GM19328 (cell line): Measurements from ENCODE around the gene PKNOX2.

Experiments used
- ATAC-seq: cut with Tn5 transposase; IDR thresholded peaks from one replicate; pipeline ENCODE4 v1.9.1; 2021; ENCODE audit warnings: mild to moderate bottlenecking, moderate library complexity; ENCODE audit not compliant: unreplicated experiment

Gene PKNOX2

DNA sequence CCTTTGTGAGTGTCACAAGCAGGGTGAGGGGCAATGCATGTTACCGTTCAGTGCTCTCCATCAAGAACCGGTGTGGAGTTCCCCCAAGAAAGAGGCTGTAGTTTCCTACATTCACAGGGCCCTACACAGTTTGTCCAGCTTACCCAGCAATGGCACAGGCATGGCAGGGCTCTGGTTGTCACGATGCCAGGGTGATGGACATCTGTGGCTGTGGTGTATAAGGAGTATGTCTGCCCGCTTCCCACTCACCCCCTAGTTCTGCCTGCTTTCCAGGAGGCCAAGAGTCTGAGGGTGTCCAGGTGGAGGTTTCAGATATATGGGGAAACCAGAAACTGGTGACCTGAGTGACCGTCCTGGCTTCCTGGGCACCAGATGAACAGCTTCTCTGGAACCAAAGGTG is 116.1 kb downstream of the PKNOX2 start:
- ATAC-seq = no peak

DNA sequence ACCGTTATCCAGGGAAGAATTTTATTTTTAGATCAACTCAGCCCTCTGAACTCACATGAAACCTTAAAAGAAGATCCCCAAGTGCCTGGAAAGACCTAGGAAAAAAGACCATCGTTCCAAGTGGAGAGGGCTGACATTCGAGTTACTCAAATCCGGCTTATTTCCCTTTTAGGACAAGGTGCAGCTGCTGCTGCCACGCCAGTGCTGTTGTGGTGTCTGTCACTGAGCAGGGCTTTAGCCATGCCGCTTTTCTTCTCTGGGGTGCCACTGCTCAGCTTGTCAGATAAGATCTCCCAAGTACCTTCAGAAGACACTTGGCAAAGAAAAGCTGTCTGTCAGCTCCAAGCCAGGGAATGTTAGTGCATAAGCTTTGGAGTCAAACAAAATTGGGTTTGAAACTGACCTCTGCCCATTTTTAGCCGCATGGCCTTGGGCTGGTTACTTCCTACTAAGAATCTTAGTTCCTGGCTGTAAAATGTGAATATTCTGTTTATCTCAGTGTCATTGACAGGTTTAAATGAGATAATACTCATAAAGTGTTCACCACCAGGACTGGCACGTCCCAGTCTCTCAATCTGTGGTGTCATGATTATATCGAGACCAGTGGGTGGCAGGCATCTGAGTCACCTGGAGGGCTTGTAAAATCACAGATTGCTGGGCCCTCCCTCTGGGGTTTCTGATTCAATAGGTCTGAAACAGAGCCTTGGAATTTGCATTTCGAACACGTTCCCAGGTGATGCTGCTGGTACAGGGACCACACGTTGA is 117.5 kb downstream of the PKNOX2 start:
- no peak for ATAC-seq

GRCh38 chr11:125282596-125282914 is 118.0 kb downstream of the PKNOX2 start:
- no peak for ATAC-seq

- ATAC-seq = no peak
These were observed 119.8 kb downstream of the PKNOX2 start for GRCh38 chr11:125284245-125284850.

DNA sequence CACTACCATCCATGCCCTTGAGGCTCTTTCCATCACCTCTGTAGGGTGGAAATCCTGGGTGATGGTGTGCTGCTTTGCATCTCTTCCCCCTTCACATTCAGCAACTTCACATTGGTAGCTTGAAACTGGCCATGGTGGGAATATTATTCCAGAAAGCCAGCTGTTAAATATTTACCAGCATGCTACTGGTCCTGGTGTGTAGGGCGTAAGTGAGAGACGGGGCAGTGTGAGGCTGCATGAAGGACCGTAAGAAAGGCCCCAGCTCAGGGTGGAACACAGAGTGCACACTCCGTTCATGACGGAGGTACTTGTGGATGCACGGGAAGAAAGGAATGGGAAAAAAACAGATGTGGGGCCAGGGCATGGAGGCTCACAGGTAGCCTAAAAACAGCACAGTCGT is 121.3 kb downstream of the PKNOX2 start:
- no peak for ATAC-seq

DNA sequence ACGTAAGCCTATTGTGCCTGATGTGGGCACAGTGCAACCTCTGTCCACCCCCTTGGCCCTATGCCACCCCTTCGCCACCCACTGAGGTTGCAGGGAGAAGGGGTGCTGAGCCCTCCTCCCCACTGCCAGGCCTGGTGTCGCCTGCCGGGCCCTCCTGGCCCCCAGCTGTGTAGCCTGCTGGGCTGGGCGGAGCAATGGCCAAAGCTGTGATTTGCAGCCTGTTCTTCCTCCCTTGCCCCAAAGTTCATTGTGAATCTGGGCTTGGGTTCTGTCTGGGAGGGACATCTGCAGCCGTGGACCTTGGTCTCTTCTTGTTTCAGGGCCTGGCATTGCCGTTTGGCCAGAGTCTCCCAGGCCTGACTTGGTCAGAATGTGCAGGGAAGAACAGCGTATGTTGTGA is 121.9 kb downstream of the PKNOX2 start:
- ATAC-seq = no peak

DNA sequence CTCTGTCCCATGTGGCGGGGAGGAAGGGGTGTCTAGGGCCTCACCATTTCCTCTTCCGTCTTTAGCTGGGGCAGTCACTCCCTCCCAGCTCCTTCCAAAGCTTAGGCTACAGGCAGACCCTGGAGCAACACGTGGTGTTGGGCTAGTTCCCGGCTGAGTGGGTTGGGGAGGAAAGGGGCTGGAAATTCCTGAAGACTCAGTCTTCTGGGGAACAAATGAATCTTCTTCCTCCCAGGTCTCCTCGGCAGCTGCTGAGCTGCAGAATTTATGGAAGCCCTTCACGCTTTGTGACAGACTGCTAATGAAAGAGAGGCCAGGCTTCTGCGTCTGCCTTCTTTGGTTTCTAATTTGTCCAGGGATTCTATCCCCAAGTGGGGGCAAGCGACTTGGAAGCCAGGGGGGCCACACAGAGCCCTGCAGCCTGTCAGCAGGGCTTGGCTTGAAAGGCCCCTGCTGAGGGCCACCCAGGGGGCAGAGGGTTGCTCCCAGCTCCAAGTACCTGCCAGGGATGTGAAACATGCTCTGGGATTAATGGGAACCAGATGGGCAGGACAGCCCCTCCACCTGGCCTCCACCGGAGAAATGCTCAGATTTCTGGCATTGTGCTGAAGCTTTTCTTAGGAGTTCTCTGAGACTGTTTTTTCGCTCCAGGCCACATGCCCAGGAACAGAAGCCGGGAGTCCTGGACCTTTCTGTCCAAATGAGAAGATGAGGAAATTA is 123.1 kb downstream of the PKNOX2 start:
- no peak for ATAC-seq

GRCh38 chr11:125289419-125290098 is 125.0 kb downstream of the PKNOX2 start:
- no peak for ATAC-seq

GRCh38 chr11:125290263-125290662 is 125.7 kb downstream of the PKNOX2 start:
- ATAC-seq = no peak

DNA sequence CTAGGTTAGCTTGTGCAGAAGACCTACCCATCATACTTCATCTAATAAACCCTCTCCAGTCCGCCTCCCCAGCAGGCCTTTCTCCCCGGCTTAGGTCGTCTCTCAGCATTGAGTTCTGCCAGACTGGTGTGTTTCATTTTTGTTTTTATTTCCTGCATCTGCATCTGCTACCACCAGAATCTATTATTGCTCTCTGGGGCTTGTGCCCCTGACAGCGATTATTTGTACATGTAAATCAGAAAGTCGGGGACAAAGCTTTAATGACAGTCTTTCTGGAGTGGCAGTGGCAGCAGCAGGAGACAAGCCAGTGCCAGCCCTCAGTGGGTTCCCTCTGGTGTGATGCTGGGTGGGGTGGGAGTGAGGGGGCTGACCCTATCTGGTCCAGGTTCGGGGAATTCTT is 127.5 kb downstream of the PKNOX2 start:
- no peak for ATAC-seq

- no peak for ATAC-seq
These were observed 129.0 kb downstream of the PKNOX2 start for GRCh38 chr11:125293596-125293995.

GRCh38 chr11:125295931-125296330 is 131.4 kb downstream of the PKNOX2 start:
- no peak for ATAC-seq

DNA sequence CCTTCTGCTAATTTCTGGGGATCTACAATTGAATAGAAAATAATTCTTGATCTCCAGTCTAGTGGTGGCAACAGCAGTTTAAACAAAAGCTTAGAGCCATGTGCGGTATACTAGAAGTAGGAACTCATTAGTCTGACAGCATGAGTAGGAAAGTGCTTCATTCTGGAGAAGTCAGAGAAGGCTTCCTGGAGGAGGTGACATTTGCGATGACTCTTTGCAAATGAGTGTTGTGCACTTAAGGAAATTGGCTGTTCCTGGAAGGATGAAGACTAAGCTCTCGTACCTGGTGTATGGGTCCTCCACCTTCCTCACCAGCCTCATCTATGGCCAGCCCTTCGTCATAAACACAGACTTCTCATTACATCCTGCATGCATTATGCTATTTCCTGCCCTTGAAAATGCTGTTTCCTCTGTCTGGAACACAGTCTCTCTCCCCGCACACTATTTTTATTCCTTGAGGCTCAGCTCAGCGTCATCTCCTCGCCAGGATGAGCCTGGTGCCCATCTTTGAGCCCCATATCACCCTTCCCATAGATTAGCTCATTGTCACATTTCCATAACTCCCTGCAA is 132.9 kb downstream of the PKNOX2 start:
- ATAC-seq = no peak

DNA sequence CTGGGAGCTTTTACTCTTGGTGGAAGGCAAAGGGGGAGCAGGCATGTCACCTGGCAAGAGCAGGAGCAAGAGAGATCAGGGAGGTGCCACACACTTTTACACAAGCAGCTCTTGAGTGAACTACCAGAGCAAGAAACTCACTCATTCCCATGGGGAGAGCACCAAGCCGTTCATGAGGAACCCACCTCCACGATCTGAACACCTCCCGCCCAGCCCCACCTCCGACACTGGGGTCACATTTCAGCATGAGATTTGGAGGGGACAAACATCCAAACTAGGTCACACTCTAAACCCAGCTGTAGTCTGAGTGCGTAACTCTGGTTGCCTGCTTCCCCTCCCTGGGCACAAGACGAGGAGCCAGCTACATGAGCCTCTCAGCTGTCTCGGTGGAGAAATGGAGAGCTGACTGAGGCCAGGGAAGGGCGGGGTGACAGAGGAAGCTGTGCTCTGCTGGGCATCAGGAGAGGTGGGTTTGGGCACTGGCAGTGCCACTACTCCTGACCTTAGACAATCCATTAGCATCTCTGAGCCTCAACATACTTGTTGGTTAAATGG is 134.6 kb downstream of the PKNOX2 start:
- no peak for ATAC-seq

- ATAC-seq = no peak
These were observed 135.3 kb downstream of the PKNOX2 start for GRCh38 chr11:125299821-125300220.

GRCh38 chr11:125300791-125301218 is 136.3 kb downstream of the PKNOX2 start:
- ATAC-seq = no peak

DNA sequence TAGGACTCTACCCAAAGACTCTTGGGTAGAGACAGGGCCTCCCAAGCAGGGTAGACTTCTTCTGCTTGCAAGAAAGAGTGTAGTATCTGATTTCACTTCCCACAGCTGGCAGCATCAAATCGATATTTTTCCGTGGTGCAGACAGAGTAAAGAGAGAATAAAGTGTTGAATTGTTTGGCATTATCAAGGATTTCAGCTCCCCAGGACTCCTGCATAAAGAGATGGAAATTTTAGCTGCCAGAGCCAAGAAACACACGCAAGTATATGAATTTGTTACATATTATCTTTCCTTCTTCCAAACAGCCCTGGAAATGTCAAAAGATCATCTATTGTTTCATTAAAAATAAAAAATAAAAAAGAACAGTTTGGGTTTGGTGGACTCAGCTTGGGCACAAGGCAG is 136.8 kb downstream of the PKNOX2 start:
- ATAC-seq = no peak

- ATAC-seq = no peak
These were observed 138.6 kb downstream of the PKNOX2 start for GRCh38 chr11:125303186-125303585.

- ATAC-seq = no peak
These were observed 139.1 kb downstream of the PKNOX2 start for GRCh38 chr11:125303694-125304093.

DNA sequence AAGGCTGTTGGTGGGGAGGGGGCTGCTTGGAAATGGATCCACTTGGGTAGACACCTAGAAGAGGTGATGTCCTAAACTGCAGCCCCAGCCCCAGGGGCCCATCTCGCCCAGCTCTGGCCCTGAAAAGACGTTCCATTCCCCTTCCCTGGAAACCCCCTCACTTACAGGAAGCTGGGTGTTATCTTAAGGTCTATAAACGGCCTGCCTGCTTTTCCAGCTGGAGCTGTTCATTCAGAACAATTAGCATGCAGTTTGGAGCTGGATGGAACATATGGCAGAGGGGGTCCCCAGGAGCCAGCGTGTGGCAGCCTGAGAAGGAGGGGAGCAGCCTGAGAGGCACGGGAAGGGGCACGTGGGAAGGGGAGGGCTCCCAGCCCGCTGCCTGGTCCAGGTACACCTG is 139.6 kb downstream of the PKNOX2 start:
- ATAC-seq = no peak

DNA sequence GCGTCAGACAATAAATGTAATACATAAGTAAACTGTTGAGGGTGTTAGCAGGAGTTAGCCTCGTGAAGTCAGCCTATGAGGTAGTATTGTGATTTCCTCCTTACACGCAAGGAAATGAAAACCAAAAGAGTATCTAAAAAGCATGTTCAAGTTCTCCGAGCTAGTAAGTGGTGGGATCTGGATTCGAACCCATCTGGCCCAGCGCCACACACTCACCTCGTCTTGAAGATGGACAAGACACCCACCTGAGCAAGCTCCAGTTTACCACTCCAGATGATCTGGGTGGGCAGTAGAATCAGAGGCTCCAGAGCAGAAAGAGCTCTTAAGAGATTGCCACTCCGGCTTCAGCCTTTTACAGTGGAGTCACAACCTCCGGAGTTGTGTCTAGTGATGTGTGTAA is 140.3 kb downstream of the PKNOX2 start:
- ATAC-seq = no peak
